Upper lobe of right lung (tissue), 1 donor: ENCODE data around the gene LSM12. TPM values are rescaled to one million over a fixed set of nuclear protein-coding genes. Genes with fewer than 3 reads are reported as not detected.

Source experiments
- ATAC-seq: fragments of 200-7000 bp; cut with Tn5 transposase; one replicate; pipeline ENCODE4 v1.9.1; 2020; ENCODE audit warnings: mild to moderate bottlenecking, moderate library complexity
- DNase-seq: peaks from one replicate; pipeline ENCODE4 v3.0.0-alpha.2; 2020
- H3K27ac ChIP-seq: fragments of 200-600 bp; one replicate; pipeline ENCODE4 v1.8.0; 2022
- H3K27me3 ChIP-seq: fragments of 200-600 bp; one replicate; pipeline ENCODE4 v1.8.0; 2022; ENCODE audit warnings: mild to moderate bottlenecking
- H3K36me3 ChIP-seq: fragments of 200-600 bp; one replicate; pipeline ENCODE4 v1.8.0; 2022
- H3K4me1 ChIP-seq: fragments of 200-600 bp; one replicate; pipeline ENCODE4 v1.8.0; 2022
- H3K4me3 ChIP-seq: fragments of 200-600 bp; one replicate; pipeline ENCODE4 v1.8.0; 2022; ENCODE audit warnings: mild to moderate bottlenecking
- H3K9me3 ChIP-seq: fragments of 200-600 bp; one replicate; pipeline ENCODE4 v1.8.0; 2022
- CTCF ChIP-seq: fragments of 200-600 bp; IDR thresholded peaks from one replicate; pipeline ENCODE4 v1.8.0; 2022; ENCODE audit warnings: antibody characterized with exemption
- intact Hi-C: fragments of 100-400 bp; cut with DNase I; formaldehyde crosslinking; loops from one replicate; pipeline ENCODE4 v1.11.0; 2022
- total RNA-seq: library from RNA; stranded (reverse); fragmentation: NEBNext Ultra II Directional; extraction: Animal tissue kit (Norgen Biotek cat#: 25700); gene quantifications from one replicate; pipeline ENCODE4 v1.2.1, GENCODE V29; 2021
- donor health status: DM: no; HTN: yes; CAD: no; lungs with severe emphysema.

The LSM12 gene
- total RNA-seq, 1 donor from 2014 or later, result 39.8 TPM

- intact Hi-C loops, result no loop called here
- H3K27me3 ChIP-seq, result no peaks in the 10 kb centered on the region
- no peak overlapping the region for H3K4me3 ChIP-seq
- H3K36me3 ChIP-seq, result peaks cover 72% of the 10 kb centered on the region
- peak overlapping the region; percentile 36 for H3K27ac ChIP-seq
- DNase-seq (no peak), ATAC-seq (no peak)
- no peak for TF ChIP-seq CTCF
- H3K4me1 ChIP-seq, result peaks cover 13% of the 10 kb centered on the region
- no peaks in the 10 kb centered on the region for H3K9me3 ChIP-seq
Observed at GRCh38 chr17:44076716-44077594, 10.5 kb upstream of the LSM12 start.

- Histone ChIP-seq H3K27me3 (no peaks in the 10 kb centered on the region), H3K9me3 (no peaks in the 10 kb centered on the region), H3K36me3 (peaks cover 66% of the 10 kb centered on the region), H3K4me1 (peaks cover 21% of the 10 kb centered on the region), H3K27ac (no peak overlapping the region), H3K4me3 (no peak overlapping the region)
- DNase-seq, result no peak
- no peak for TF ChIP-seq CTCF
- ATAC-seq, result no peak
- intact Hi-C loops, result no loop called here
Observed at GRCh38 chr17:44075598-44076293, 9.3 kb upstream of the LSM12 start.

GRCh38 chr17:44074911-44075285 lies 8.4 kb upstream of the LSM12 start:
- DNase-seq, result no peak
- Histone ChIP-seq H3K27ac (no peak overlapping the region), H3K9me3 (no peaks in the 10 kb centered on the region), H3K4me1 (peaks cover 24% of the 10 kb centered on the region), H3K27me3 (no peaks in the 10 kb centered on the region), H3K4me3 (no peak overlapping the region), H3K36me3 (peaks cover 58% of the 10 kb centered on the region)
- intact Hi-C loops, result no loop called here
- TF ChIP-seq CTCF, result no peak
- ATAC-seq, result no peak

GRCh38 chr17:44074231-44074910 lies 7.9 kb upstream of the LSM12 start:
- Histone ChIP-seq H3K27ac (no peak overlapping the region), H3K4me3 (no peak overlapping the region), H3K36me3 (peaks cover 52% of the 10 kb centered on the region), H3K9me3 (no peaks in the 10 kb centered on the region), H3K27me3 (no peaks in the 10 kb centered on the region), H3K4me1 (peaks cover 25% of the 10 kb centered on the region)
- TF ChIP-seq CTCF, result no peak
- DNase-seq (no peak), ATAC-seq (no peak)
- intact Hi-C loops, result no loop called here

- H3K27ac ChIP-seq, result peak overlapping the region; percentile 85
- no peak for ATAC-seq
- H3K9me3 ChIP-seq, result no peaks in the 10 kb centered on the region
- TF ChIP-seq CTCF, result no peak
- peak overlapping the region; percentile 76 for H3K4me3 ChIP-seq
- H3K27me3 ChIP-seq, result no peaks in the 10 kb centered on the region
- peaks cover 28% of the 10 kb centered on the region for H3K36me3 ChIP-seq
- no peak for DNase-seq
- intact Hi-C loops, result no loop called here
- H3K4me1 ChIP-seq, result peaks cover 29% of the 10 kb centered on the region
Observed at GRCh38 chr17:44071772-44072171, 5.3 kb upstream of the LSM12 start.
